ENCODE measurements around the gene LTK.

LTK gene

GRCh38 chr15:41559239-41559782 is 45.7 kb upstream of the LTK start:
- H3K4me3 ChIP-seq (ENCODE audit: low read depth, low read length): peak overlapping the region; percentile 40; the same call in 1 of the 2 replicates
- no peak for TF ChIP-seq CTCF (IDR thresholded peaks at IDR 0.05; ENCODE audit: low read depth, low read length, missing control alignments)
- no peak for DNase-seq (ENCODE audit: low read depth)

- no peak for TF ChIP-seq CTCF (IDR thresholded peaks at IDR 0.05; ENCODE audit: low read depth, low read length, missing control alignments)
- peak within 1 kb of the TSS; percentile 40 for H3K4me3 ChIP-seq (ENCODE audit: low read depth, low read length)
- DNase-seq (ENCODE audit: low read depth): no peak
Observed at GRCh38 chr15:41558400-41559238, 45.0 kb upstream of the LTK start, which contains the start of gene TYRO3. TYRO3 (plus strand) TSS chr15:41559212; CDS start chr15:41559258, 46 bp downstream.

GRCh38 chr15:41557673-41558399 is 44.2 kb upstream of the LTK start:
- H3K4me3 ChIP-seq (ENCODE audit: low read depth, low read length): no peak overlapping the region; the same call in 1 of the 2 replicates
- no peak for DNase-seq (ENCODE audit: low read depth)
- TF ChIP-seq CTCF (IDR thresholded peaks at IDR 0.05; ENCODE audit: low read depth, low read length, missing control alignments): peak; percentile 74

GRCh38 chr15:41556677-41557076 is 43.0 kb upstream of the LTK start:
- no peak overlapping the region for H3K4me3 ChIP-seq (ENCODE audit: low read depth, low read length)
- no peak for TF ChIP-seq CTCF (IDR thresholded peaks at IDR 0.05; ENCODE audit: low read depth, low read length, missing control alignments)
- DNase-seq (ENCODE audit: low read depth): no peak

- no peak for TF ChIP-seq CTCF (IDR thresholded peaks at IDR 0.05; ENCODE audit: low read depth, low read length, missing control alignments)
- H3K4me3 ChIP-seq (ENCODE audit: low read depth, low read length): no peak overlapping the region
- no peak for DNase-seq (ENCODE audit: low read depth)
Observed at GRCh38 chr15:41554915-41555314, 41.3 kb upstream of the LTK start.

GRCh38 chr15:41554343-41554742 is 40.7 kb upstream of the LTK start:
- H3K4me3 ChIP-seq (ENCODE audit: low read depth, low read length): no peak overlapping the region
- DNase-seq (ENCODE audit: low read depth): no peak
- TF ChIP-seq CTCF (IDR thresholded peaks at IDR 0.05; ENCODE audit: low read depth, low read length, missing control alignments): no peak

Data from GM12864 (cell line).